GM21526 (cell line): ENCODE data around the gene NLGN3.

Experiments
- ATAC-seq: cut with Tn5 transposase; IDR thresholded peaks from one replicate; pipeline ENCODE4 v1.9.1; 2021; ENCODE audit warnings: moderate library complexity; ENCODE audit not compliant: unreplicated experiment, low FRiP score

Gene NLGN3

DNA sequence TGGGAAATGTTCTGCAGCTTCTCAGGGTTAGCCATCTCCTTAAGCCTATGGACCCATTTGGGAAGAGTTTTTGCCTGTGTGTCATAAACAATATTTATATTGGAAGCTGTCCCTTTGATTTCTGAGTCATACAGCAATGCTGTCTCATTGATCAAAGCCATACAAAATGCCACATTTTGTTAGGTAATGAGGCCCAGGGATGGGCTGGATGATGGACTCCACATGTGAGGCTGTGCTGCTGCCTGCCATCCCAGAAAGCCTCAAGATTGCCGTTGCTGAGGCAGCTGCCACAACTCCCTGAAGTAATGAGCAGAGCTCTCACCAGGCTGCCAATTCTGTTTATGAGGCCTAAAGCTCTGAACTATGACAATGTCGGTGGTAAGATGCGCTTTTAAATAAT is 66.2 kb downstream of the NLGN3 start:
- ATAC-seq = no peak

DNA sequence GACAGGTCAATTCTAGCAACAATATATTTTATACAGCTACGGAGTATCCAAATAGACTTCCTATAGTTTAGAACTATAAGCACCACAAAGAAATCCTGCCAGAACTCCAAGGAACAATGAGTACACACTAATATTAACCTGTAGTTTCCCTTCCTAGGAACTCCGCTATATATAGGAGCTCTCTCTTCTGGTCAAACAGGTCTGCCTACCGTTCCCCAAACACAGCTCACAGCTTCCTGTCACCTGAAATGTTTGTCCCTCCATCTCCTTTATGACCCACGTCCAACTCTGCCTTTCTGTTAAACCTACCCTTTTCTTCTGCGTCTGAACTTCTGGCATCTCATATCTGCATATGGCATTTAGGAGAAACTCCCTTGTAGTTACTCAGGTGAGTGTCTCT is 67.9 kb downstream of the NLGN3 start:
- no peak for ATAC-seq

- no peak for ATAC-seq
These were observed 69.5 kb downstream of the NLGN3 start for GRCh38 chrX:71214152-71214551.

DNA sequence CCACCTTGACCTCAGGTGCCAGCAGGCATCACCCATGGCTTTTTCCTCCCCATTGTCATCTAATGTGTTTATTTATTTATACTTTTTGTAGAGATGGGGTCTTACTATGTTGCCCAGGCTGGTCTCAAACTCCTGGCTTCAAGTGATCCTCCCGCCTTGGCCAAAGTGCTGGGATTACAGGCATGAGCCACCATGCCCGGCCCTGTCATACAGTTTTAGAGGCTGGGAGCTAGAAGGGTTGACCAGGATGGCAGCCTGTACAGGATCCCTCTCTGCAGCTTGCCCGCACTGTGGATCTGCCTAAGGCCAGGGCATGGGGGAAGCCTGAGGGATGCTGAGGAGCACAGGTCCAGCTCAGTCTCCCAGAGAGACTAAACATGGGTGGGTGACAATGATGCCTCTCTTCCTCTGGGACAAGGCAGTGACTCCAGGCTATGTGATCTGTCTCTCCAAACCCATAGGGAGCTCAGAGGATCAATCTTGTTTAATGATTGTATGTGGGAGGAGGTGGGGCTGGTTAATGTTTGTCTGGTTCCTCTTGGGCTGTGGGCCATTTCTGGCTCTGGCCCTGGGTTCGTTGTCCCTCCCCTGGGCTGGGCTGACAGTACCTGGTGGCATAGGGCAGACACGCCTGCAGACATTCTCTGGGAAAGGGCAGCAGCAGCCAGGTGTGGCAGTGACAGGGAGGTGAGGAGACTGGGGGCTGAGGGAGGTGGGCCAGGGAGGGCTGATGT is 70.1 kb downstream of the NLGN3 start:
- ATAC-seq = no peak

DNA sequence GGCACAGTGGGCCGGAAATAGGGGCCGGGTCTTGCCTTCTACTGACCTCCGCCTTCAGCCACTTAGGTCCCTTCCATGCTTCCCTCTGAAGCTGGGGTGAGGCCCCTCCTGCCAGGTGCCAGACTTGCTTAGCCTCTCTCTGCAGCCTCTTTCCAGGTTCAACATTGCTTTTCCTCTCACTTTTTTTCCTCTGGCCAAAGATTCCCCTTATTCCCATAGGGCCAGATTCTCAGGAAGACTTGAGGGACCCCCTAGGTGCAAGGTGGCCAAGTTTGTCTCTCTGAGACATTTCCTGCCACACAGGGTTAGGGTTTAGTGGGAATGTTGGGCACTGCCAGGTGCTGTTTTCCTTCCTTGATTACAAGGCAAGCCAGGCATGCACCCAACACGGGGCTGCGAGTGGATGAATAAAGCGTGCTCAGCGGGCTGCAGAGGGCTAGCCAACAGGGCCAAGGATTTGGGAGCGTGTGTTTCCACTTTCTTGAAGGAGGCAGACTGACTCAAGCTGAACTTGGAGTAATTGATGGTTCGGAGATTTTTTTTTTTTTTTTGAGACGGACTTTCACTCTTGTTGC is 70.8 kb downstream of the NLGN3 start:
- ATAC-seq = no peak

GRCh38 chrX:71216485-71216884 is 71.8 kb downstream of the NLGN3 start:
- no peak for ATAC-seq

GRCh38 chrX:71217298-71217697 is 72.7 kb downstream of the NLGN3 start:
- ATAC-seq = no peak
